Fibroblast of lung (primary cell): ENCODE measurements around the gene IFNA21. TPM values are rescaled to one million over a fixed set of nuclear protein-coding genes. Genes with fewer than 3 reads are reported as not detected.
"Not testable (repeated sequence)": the region's sequence is repeated elsewhere in the genome, so short reads cannot be mapped to it uniquely, and the experiment has no call there.

Experiments
- DNase-seq, 2 donors: peaks; one replicate each; pipeline versions ENCODE4 v3.0.0 to v3.0.0-alpha.2; 2010; ENCODE audit warnings: low read depth in 2 of 2
- H2AFZ ChIP-seq: 2 replicates; pipeline ENCODE4 v1.5.1; 2012; ENCODE audit warnings: low read length, control low read depth, inconsistent platforms
- H3K27ac ChIP-seq: 2 replicates; pipeline ENCODE4 v1.5.1; 2011; ENCODE audit warnings: low read length, control low read depth; ENCODE audit not compliant: insufficient read depth
- H3K27me3 ChIP-seq: 2 replicates; pipeline ENCODE4 v1.5.1; 2011; ENCODE audit warnings: mild to moderate bottlenecking, low read length; ENCODE audit not compliant: control insufficient read depth, insufficient read depth
- H3K36me3 ChIP-seq: 2 replicates; pipeline ENCODE4 v1.5.1; 2011; ENCODE audit warnings: low read length; ENCODE audit not compliant: control insufficient read depth, insufficient read depth
- H3K4me1 ChIP-seq: 2 replicates; pipeline ENCODE4 v1.5.1; 2011; ENCODE audit warnings: low read length; ENCODE audit not compliant: control insufficient read depth, insufficient read depth; ENCODE audit errors: extremely low read depth
- H3K4me2 ChIP-seq: 2 replicates; pipeline ENCODE4 v1.5.1; 2011; ENCODE audit warnings: low read length, control low read depth; ENCODE audit not compliant: insufficient read depth; ENCODE audit errors: extremely low read depth
- H3K4me3 ChIP-seq, 4 experiments: fragments of 200-600 bp in 1 of 4; sonication (generic) in 1 of 4; replicated peaks in 1 of 4; 2 replicates each; pipeline ENCODE4 v1.5.1; 2011 to 2016; ENCODE audit warnings: low read length in 4 of 4, low read depth in 3 of 4, mild to moderate bottlenecking in 3 of 4, control low read depth in 2 of 4, inconsistent platforms in 1 of 4, mixed read lengths in 1 of 4; ENCODE audit not compliant: insufficient read depth in 1 of 4; ENCODE audit errors: control extremely low read depth in 1 of 4
- H3K79me2 ChIP-seq: 2 replicates; pipeline ENCODE4 v1.5.1; 2012; ENCODE audit warnings: mild to moderate bottlenecking, low read length, inconsistent platforms; ENCODE audit not compliant: control insufficient read depth, insufficient read depth
- H3K9ac ChIP-seq: 2 replicates; pipeline ENCODE4 v1.5.1; 2011; ENCODE audit warnings: mild to moderate bottlenecking, low read length, control low read depth; ENCODE audit not compliant: insufficient read depth
- H3K9me3 ChIP-seq: 2 replicates; pipeline ENCODE4 v1.5.1; 2012; ENCODE audit warnings: low read depth, low read length; ENCODE audit not compliant: control insufficient read depth, insufficient read depth
- H4K20me1 ChIP-seq: 2 replicates; pipeline ENCODE4 v1.5.1; 2011; ENCODE audit warnings: low read length; ENCODE audit not compliant: control insufficient read depth, insufficient read depth; ENCODE audit errors: extremely low read depth
- EZH2 ChIP-seq: IDR thresholded peaks from 2 replicates; pipeline ENCODE4 v1.5.1; 2012; ENCODE audit warnings: low read length, control low read depth, mild to moderate bottlenecking; ENCODE audit errors: missing control alignments
- polyA plus RNA-seq, 2 donors: library from polyadenylated mRNA; depleted of rRNA in 1 of 2; stranded (reverse) in 1 of 2; unstranded in 1 of 2; fragments of >200 nt; gene quantifications; 2 replicates each; pipeline ENCODE4 v1.2.1, GENCODE V29; 2011 to 2012; ENCODE audit warnings: missing spikeins in 1 of 2
- total RNA-seq: library from RNA; depleted of rRNA; stranded (reverse); fragments of >200 nt; gene quantifications from 2 replicates; pipeline ENCODE4 v1.2.1, GENCODE V29; 2014
- TF ChIP-seq, protein P1 (sequence below), 2 donors: IDR thresholded peaks in 1 of 2; conservative IDR thresholded peaks in 1 of 2; 1 replicate in 1 of 2; 2 replicates in 1 of 2; pipeline ENCODE4 v1.5.1; 2011 to 2012; ENCODE audit warnings: low read length in 2 of 2, control low read depth in 1 of 2, inconsistent platforms in 1 of 2, low read depth in 1 of 2, mild to moderate bottlenecking in 1 of 2

The IFNA21 gene
- total and polyA plus RNA-seq, 2 donors (not counting 1 experiment from before 2014, with no cell fraction given): not detected

DNA sequence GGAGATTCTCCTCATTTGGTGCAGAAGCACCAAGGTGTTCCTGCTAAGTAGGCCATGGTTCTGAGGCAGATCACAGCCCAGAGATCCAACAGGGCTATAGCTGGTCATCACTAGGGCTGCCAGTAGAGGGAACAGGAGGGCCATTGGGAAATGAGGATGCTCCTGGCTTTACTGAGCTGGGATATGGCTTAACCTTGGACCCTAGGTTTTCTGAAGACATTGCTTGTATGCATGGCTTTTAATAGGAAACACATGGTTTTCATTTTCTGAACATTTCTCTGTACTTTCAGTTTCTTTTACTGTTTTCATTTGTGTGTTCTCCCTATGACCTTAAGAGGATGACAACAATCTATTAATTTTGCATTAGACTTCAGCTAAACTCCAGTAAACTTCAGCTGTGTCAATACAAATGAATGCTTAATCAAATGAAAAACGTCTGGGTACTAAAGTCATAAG is 25.0 kb downstream of the IFNA21 start, which contains the start of gene IFNW1:
IFNW1 (minus strand) TSS at position 406 of the 456 bp plus-strand sequence; CDS start at position 144, 262 bp downstream.
- Histone ChIP-seq H3K27me3 (no peaks in the 10 kb centered on the region), H4K20me1 (no peaks in the 10 kb centered on the region), H2AFZ (no peak within 1 kb of the TSS), H3K36me3 (no peaks in the 10 kb centered on the region), H3K4me3 (no peak within 1 kb of the TSS), H3K4me1 (no peaks in the 10 kb centered on the region), H3K9me3 (no peaks in the 10 kb centered on the region), H3K4me2 (no peak within 1 kb of the TSS), H3K27ac (no peak within 1 kb of the TSS), H3K79me2 (no peaks in the 10 kb centered on the region), H3K9ac (no peak within 1 kb of the TSS)
- TF ChIP-seq, protein P1, sequence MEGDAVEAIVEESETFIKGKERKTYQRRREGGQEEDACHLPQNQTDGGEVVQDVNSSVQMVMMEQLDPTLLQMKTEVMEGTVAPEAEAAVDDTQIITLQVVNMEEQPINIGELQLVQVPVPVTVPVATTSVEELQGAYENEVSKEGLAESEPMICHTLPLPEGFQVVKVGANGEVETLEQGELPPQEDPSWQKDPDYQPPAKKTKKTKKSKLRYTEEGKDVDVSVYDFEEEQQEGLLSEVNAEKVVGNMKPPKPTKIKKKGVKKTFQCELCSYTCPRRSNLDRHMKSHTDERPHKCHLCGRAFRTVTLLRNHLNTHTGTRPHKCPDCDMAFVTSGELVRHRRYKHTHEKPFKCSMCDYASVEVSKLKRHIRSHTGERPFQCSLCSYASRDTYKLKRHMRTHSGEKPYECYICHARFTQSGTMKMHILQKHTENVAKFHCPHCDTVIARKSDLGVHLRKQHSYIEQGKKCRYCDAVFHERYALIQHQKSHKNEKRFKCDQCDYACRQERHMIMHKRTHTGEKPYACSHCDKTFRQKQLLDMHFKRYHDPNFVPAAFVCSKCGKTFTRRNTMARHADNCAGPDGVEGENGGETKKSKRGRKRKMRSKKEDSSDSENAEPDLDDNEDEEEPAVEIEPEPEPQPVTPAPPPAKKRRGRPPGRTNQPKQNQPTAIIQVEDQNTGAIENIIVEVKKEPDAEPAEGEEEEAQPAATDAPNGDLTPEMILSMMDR (conservative IDR thresholded peaks at IDR 0.05 in 1 of 2, IDR thresholded peaks at IDR 0.05 in 1 of 2; ENCODE audit: low read depth in 1 of 2, low read length in 2 of 2): peak in 1 of 2 donors; percentile 37
- no peak for TF ChIP-seq EZH2
- DNase-seq: peak in 1 of 2 donors; percentile 3

DNA sequence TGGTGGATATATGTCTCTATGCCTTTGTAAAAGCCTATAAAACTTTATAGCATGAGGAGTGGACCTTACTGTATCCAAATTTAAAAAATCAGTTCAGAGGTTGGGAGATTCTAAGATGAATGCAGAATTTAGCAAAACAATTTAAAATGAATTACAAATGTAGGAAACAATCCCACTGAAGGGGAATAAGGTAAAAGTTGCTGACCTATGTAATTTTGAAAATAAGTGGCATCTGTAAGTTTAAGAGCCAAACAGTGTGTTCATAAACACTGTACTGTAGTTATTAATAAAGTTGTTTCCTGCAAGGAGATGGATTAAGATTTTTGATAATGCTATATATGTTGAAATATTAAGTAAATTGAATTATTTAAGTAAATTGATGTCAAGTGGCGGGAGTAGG is 29.4 kb downstream of the IFNA21 start:
- no peak for DNase-seq
- no peaks in the 10 kb centered on the region for H4K20me1 ChIP-seq
- H3K4me2 ChIP-seq: no peak overlapping the region
- no peaks in the 10 kb centered on the region for H3K36me3 ChIP-seq
- no peak overlapping the region for H3K27ac ChIP-seq
- TF ChIP-seq EZH2: no peak
- TF ChIP-seq, protein P1 (conservative IDR thresholded peaks at IDR 0.05 in 1 of 2, IDR thresholded peaks at IDR 0.05 in 1 of 2; ENCODE audit: low read depth in 1 of 2, low read length in 2 of 2): no peak
- no peaks in the 10 kb centered on the region for H3K79me2 ChIP-seq
- no peaks in the 10 kb centered on the region for H3K4me1 ChIP-seq
- no peak overlapping the region for H2AFZ ChIP-seq
- no peak overlapping the region for H3K9ac ChIP-seq
- peaks cover 3% of the 10 kb centered on the region for H3K27me3 ChIP-seq
- H3K4me3 ChIP-seq: no peak overlapping the region
- no peaks in the 10 kb centered on the region for H3K9me3 ChIP-seq

DNA sequence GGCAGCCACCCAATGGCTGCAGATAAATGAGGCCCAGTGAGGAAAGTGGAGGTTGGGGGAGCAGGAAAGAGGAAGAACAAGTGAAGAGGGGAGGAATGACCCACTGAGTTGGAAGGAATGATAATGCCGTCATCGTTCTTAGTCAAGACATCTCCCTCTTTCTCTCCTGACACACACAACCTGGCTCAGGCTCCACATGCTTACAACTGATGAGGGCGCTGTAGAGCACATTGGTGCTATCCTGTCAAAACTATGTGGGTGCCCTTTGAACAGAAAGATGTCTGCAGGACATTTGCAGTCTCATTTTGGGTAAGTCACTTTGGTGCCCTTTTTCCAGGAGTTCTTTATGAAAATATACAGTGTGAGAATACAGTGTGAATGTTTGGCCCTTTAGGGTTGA is 30.7 kb downstream of the IFNA21 start:
- Histone ChIP-seq H3K9me3 (no peaks in the 10 kb centered on the region), H4K20me1 (no peaks in the 10 kb centered on the region), H3K4me1 (no peaks in the 10 kb centered on the region), H3K79me2 (no peaks in the 10 kb centered on the region), H2AFZ (no peak overlapping the region), H3K27me3 (peaks cover 3% of the 10 kb centered on the region), H3K4me2 (no peak overlapping the region), H3K4me3 (no peak overlapping the region), H3K36me3 (no peaks in the 10 kb centered on the region), H3K27ac (no peak overlapping the region), H3K9ac (no peak overlapping the region)
- no peak for TF ChIP-seq EZH2
- TF ChIP-seq, protein P1 (conservative IDR thresholded peaks at IDR 0.05 in 1 of 2, IDR thresholded peaks at IDR 0.05 in 1 of 2; ENCODE audit: low read depth in 1 of 2, low read length in 2 of 2): no peak
- no peak for DNase-seq

DNA sequence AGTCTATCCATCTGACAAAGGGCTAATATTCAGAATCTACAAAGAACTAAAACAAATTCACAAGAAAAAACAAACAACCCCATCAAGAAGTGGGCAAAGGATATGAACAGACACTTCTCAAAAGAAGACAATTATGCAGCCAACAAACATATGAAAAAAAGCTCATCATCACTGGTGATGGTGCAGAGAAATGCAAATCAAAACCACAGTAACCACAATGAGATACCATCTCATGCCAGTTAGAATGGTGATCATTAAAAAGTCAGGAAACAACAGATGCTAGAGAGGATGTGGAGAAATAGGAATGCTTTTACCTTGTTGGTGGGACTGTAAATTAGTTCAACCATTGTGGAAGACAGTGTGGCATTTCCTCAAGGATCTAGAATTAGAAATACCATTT is 38.3 kb downstream of the IFNA21 start:
- not testable (repeated sequence) for DNase-seq, H4K20me1 ChIP-seq, H3K4me2 ChIP-seq, H3K4me3 ChIP-seq, H3K9ac ChIP-seq, H3K27me3 ChIP-seq, H3K36me3 ChIP-seq, H3K79me2 ChIP-seq, H2AFZ ChIP-seq, H3K4me1 ChIP-seq, H3K9me3 ChIP-seq, H3K27ac ChIP-seq
